ENCODE measurements around the gene ANGPTL8.

- TF ChIP-seq GATA2 (IDR thresholded peaks at IDR 0.05; ENCODE audit: low read depth, low read length) (no peak), GATA3 (IDR thresholded peaks at IDR 0.05; ENCODE audit: low read depth, low read length) (no peak)
These were observed 12.7 kb upstream of the ANGPTL8 start for GRCh38 chr19:11226716-11227166.
